PFSK-1 (cell line): Measurements from ENCODE around the gene ZNF483.

ENCODE experiments used
- FOXP2 ChIP-seq: optimal IDR thresholded peaks from 2 replicates; pipeline ENCODE3; 2011; ENCODE audit warnings: borderline replicate concordance, control low read depth, inconsistent platforms; ENCODE audit not compliant: insufficient read depth; ENCODE audit errors: extremely low read length, extremely low read depth
- POLR2AphosphoS5 ChIP-seq: IDR thresholded peaks from 2 replicates; pipeline ENCODE4 v1.6.1; 2012; ENCODE audit warnings: low read depth, mild to moderate bottlenecking, control low read depth, low read length, moderate library complexity
- REST ChIP-seq, 2 experiments: IDR thresholded peaks; 2 replicates each; pipeline versions ENCODE4 v1.6.1 to v1.8.0; 2011 to 2012; ENCODE audit warnings: low read depth in 2 of 2, low read length in 2 of 2, control low read depth in 1 of 2, inconsistent platforms in 1 of 2, mild to moderate bottlenecking in 1 of 2, moderate library complexity in 1 of 2; ENCODE audit not compliant: insufficient read depth in 1 of 2
- SIN3A ChIP-seq: IDR thresholded peaks from 2 replicates; pipeline ENCODE4 v1.6.1; 2012; ENCODE audit warnings: mild to moderate bottlenecking, low read length, moderate library complexity, borderline replicate concordance; ENCODE audit not compliant: insufficient read depth
- TAF1 ChIP-seq: IDR thresholded peaks from 2 replicates; pipeline ENCODE4 v1.6.1; 2012; ENCODE audit warnings: low read length, control low read depth, borderline replicate concordance; ENCODE audit not compliant: insufficient read depth

GRCh38 chr9:111561165-111561719, 36.3 kb downstream of the ZNF483 start:
- TF ChIP-seq REST (IDR thresholded peaks at IDR 0.05; ENCODE audit: insufficient read depth in 1 of 2, low read depth in 2 of 2, low read length in 2 of 2) (no peak), SIN3A (no peak), TAF1 (no peak), POLR2AphosphoS5 (no peak), FOXP2 (no peak)
